Duodenal mucosa (tissue), 2 donors: ENCODE results near the gene ZNF552.
"Not testable (repeated sequence)": the region's sequence is repeated elsewhere in the genome, so short reads cannot be mapped to it uniquely, and the experiment has no call there.

Source experiments
- H3K27ac ChIP-seq: one replicate; pipeline ENCODE4 v1.7.0; 2013; ENCODE audit warnings: low read depth, low read length
- H3K27me3 ChIP-seq, 2 donors: one replicate each; pipeline ENCODE4 v1.7.0; 2013; ENCODE audit warnings: low read length in 2 of 2, control low read depth in 1 of 2; ENCODE audit not compliant: insufficient read depth in 2 of 2, control insufficient read depth in 1 of 2
- H3K36me3 ChIP-seq, 2 donors: one replicate each; pipeline ENCODE4 v1.7.0; 2013; ENCODE audit warnings: low read length in 2 of 2, control low read depth in 1 of 2; ENCODE audit not compliant: insufficient read depth in 2 of 2, control insufficient read depth in 1 of 2
- H3K4me1 ChIP-seq, 2 donors: one replicate each; pipeline ENCODE4 v1.7.0; 2013; ENCODE audit warnings: low read length in 2 of 2, control low read depth in 1 of 2; ENCODE audit not compliant: insufficient read depth in 2 of 2, control insufficient read depth in 1 of 2
- H3K4me3 ChIP-seq, 2 donors: one replicate each; pipeline ENCODE4 v1.7.0; 2013; ENCODE audit warnings: low read length in 2 of 2, low read depth in 1 of 2
- H3K9ac ChIP-seq, 2 donors: one replicate each; pipeline ENCODE4 v1.7.0; 2013; ENCODE audit warnings: low read length in 2 of 2, low read depth in 1 of 2
- H3K9me3 ChIP-seq, 2 donors: one replicate each; pipeline ENCODE4 v1.7.0; 2013; ENCODE audit warnings: low read length in 2 of 2, control low read depth in 1 of 2; ENCODE audit not compliant: control insufficient read depth in 1 of 2

The ZNF552 gene

GRCh38 chr19:57807541-57807940 lies 7.2 kb downstream of the ZNF552 start:
- Histone ChIP-seq H3K27me3 (no peaks in the 10 kb centered on the region), H3K4me1 (peaks cover 9 to 22% of the 10 kb centered on the region in 2 donors), H3K27ac (no peak overlapping the region), H3K9ac (no peak overlapping the region), H3K4me3 (no peak overlapping the region), H3K9me3 (no peaks in the 10 kb centered on the region), H3K36me3 (peaks cover 8 to 36% of the 10 kb centered on the region in 2 donors)

- Histone ChIP-seq H3K27ac (peak overlapping the region; percentile 34), H3K9ac (peak overlapping the region; percentile 65 to 77), H3K9me3 (no peaks in the 10 kb centered on the region), H3K27me3 (no peaks in the 10 kb centered on the region), H3K36me3 (peaks cover 0 to 12% of the 10 kb centered on the region in 2 donors), H3K4me3 (peak overlapping the region; percentile 68 to 80), H3K4me1 (peaks cover 13 to 14% of the 10 kb centered on the region in 2 donors)
These were observed 11.0 kb downstream of the ZNF552 start for GRCh38 chr19:57803594-57804325.

- no peak overlapping the region for H3K27ac ChIP-seq
- H3K4me3 ChIP-seq = peak overlapping the region; percentile 68 to 80
- peaks cover 13 to 14% of the 10 kb centered on the region in 2 donors for H3K4me1 ChIP-seq
- peak overlapping the region; percentile 65 to 77 for H3K9ac ChIP-seq
- H3K27me3 ChIP-seq = no peaks in the 10 kb centered on the region
- H3K36me3 ChIP-seq = peaks cover 0 to 8% of the 10 kb centered on the region in 2 donors
- H3K9me3 ChIP-seq = no peaks in the 10 kb centered on the region
These were observed 11.5 kb downstream of the ZNF552 start for GRCh38 chr19:57803265-57803593.

GRCh38 chr19:57802269-57802668 lies 12.4 kb downstream of the ZNF552 start:
- Histone ChIP-seq H3K4me1 (peaks cover 13 to 14% of the 10 kb centered on the region in 2 donors), H3K9me3 (no peaks in the 10 kb centered on the region), H3K36me3 (no peaks in the 10 kb centered on the region), H3K27ac (no peak overlapping the region), H3K4me3 (no peak overlapping the region), H3K27me3 (no peaks in the 10 kb centered on the region), H3K9ac (no peak overlapping the region)

- no peak overlapping the region for H3K9ac ChIP-seq
- H3K27me3 ChIP-seq = no peaks in the 10 kb centered on the region
- H3K27ac ChIP-seq = no peak overlapping the region
- no peaks in the 10 kb centered on the region for H3K9me3 ChIP-seq
- peaks cover 5 to 10% of the 10 kb centered on the region in 2 donors for H3K36me3 ChIP-seq
- peaks cover 12 to 14% of the 10 kb centered on the region in 2 donors for H3K4me1 ChIP-seq
- no peak overlapping the region for H3K4me3 ChIP-seq
These were observed 14.0 kb downstream of the ZNF552 start for GRCh38 chr19:57800696-57801095.

GRCh38 chr19:57796580-57796979 lies 18.1 kb downstream of the ZNF552 start:
- not testable (repeated sequence) for H3K9ac ChIP-seq, H3K9me3 ChIP-seq, H3K27ac ChIP-seq, H3K4me3 ChIP-seq, H3K27me3 ChIP-seq, H3K4me1 ChIP-seq
- H3K36me3 ChIP-seq = peaks cover 9 to 32% of the 10 kb centered on the region in 2 donors

GRCh38 chr19:57789288-57789687 lies 25.4 kb downstream of the ZNF552 start:
- Histone ChIP-seq H3K36me3 (peaks cover 3 to 55% of the 10 kb centered on the region in 2 donors), H3K9me3 (peaks cover 7 to 28% of the 10 kb centered on the region in 2 donors), H3K4me1 (no peaks in the 10 kb centered on the region), H3K27me3 (no peaks in the 10 kb centered on the region), H3K9ac (no peak overlapping the region), H3K27ac (no peak overlapping the region), H3K4me3 (no peak overlapping the region)

GRCh38 chr19:57788114-57788692 lies 26.5 kb downstream of the ZNF552 start:
- Histone ChIP-seq H3K27ac (no peak overlapping the region), H3K9ac (no peak overlapping the region), H3K9me3 (peaks cover 7 to 30% of the 10 kb centered on the region in 2 donors)

GRCh38 chr19:57786906-57787305 lies 27.8 kb downstream of the ZNF552 start:
- H3K36me3 ChIP-seq = peaks cover 3 to 44% of the 10 kb centered on the region in 2 donors
- H3K4me3 ChIP-seq = no peak overlapping the region
- H3K4me1 ChIP-seq = no peaks in the 10 kb centered on the region

More at GRCh38 chr19:57788114-57788692, 26.5 kb downstream of the ZNF552 start:
- Histone ChIP-seq H3K4me3 (no peak overlapping the region), H3K4me1 (no peaks in the 10 kb centered on the region), H3K36me3 (peaks cover 3 to 49% of the 10 kb centered on the region in 2 donors), H3K27me3 (no peaks in the 10 kb centered on the region)

GRCh38 chr19:57786286-57786685 lies 28.4 kb downstream of the ZNF552 start:
- no peak overlapping the region for H3K27ac ChIP-seq
- no peak overlapping the region for H3K9ac ChIP-seq
- H3K36me3 ChIP-seq = peaks cover 7 to 41% of the 10 kb centered on the region in 2 donors

More at GRCh38 chr19:57786906-57787305, 27.8 kb downstream of the ZNF552 start:
- Histone ChIP-seq H3K9ac (no peak overlapping the region), H3K27ac (no peak overlapping the region), H3K9me3 (peaks cover 7 to 32% of the 10 kb centered on the region in 2 donors), H3K27me3 (no peaks in the 10 kb centered on the region)

More at GRCh38 chr19:57786286-57786685, 28.4 kb downstream of the ZNF552 start:
- H3K4me3 ChIP-seq = peak overlapping the region in 1 of 2 donors; percentile 28
- H3K27me3 ChIP-seq = no peaks in the 10 kb centered on the region
- no peaks in the 10 kb centered on the region for H3K4me1 ChIP-seq
- H3K9me3 ChIP-seq = peaks cover 8 to 35% of the 10 kb centered on the region in 2 donors
